Adrenal gland (tissue), 5 donors: ENCODE data around the gene CCL7.

Experiments used
- POLR2A ChIP-seq, 2 donors: fragments of 450-650 bp; IDR thresholded peaks; one replicate each; pipeline ENCODE4 v1.6.1; 2017; ENCODE audit warnings: antibody characterized with exemption in 2 of 2, mild to moderate bottlenecking in 2 of 2, moderate library complexity in 1 of 2
- TF ChIP-seq, protein P1 (sequence below), 6 experiments: fragments of 450-650 bp in 4 of 6; fragments of 200-600 bp in 2 of 6; sonication (generic) in 1 of 6; IDR thresholded peaks; 1 replicate in 5 of 6; 2 replicates in 1 of 6; pipeline versions ENCODE4 v1.5.1 to v1.8.0; 2016 to 2021; ENCODE audit warnings: antibody characterized with exemption in 6 of 6, mild to moderate bottlenecking in 2 of 6, moderate library complexity in 1 of 6
- donor health status: DM: no; HTN: no; CAD: no.

- TF ChIP-seq, protein P1, sequence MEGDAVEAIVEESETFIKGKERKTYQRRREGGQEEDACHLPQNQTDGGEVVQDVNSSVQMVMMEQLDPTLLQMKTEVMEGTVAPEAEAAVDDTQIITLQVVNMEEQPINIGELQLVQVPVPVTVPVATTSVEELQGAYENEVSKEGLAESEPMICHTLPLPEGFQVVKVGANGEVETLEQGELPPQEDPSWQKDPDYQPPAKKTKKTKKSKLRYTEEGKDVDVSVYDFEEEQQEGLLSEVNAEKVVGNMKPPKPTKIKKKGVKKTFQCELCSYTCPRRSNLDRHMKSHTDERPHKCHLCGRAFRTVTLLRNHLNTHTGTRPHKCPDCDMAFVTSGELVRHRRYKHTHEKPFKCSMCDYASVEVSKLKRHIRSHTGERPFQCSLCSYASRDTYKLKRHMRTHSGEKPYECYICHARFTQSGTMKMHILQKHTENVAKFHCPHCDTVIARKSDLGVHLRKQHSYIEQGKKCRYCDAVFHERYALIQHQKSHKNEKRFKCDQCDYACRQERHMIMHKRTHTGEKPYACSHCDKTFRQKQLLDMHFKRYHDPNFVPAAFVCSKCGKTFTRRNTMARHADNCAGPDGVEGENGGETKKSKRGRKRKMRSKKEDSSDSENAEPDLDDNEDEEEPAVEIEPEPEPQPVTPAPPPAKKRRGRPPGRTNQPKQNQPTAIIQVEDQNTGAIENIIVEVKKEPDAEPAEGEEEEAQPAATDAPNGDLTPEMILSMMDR (IDR thresholded peaks at IDR 0.05), result no peak
- no peak for TF ChIP-seq POLR2A (IDR thresholded peaks at IDR 0.05)
Measured at GRCh38 chr17:34301986-34302385, 32.0 kb downstream of the CCL7 start.
